ENCODE measurements around the gene MAGT1.

GRCh38 chrX:77875372-77875771 lies 19.9 kb downstream of the MAGT1 start:
- no peak for TF ChIP-seq CTCF (conservative IDR thresholded peaks at IDR 0.05; ENCODE audit: low read depth, low read length)
- no peak for TF ChIP-seq USF2 (IDR thresholded peaks at IDR 0.05; ENCODE audit: low read depth, low read length)
- TF ChIP-seq RAD21 (IDR thresholded peaks at IDR 0.05; ENCODE audit: low read length) = no peak
- TF ChIP-seq FOS (IDR thresholded peaks at IDR 0.05; ENCODE audit: low read depth, low read length) = no peak

Data from IMR-90 (cell line).